SKM-1 treated with dmso at 0.1 percent for 144 hours (cell line): ENCODE data around the gene ARL8A.
A peak's percentile ranks its signal among the peaks of the same experiment; 100 is the strongest.
"Not testable (repeated sequence)": the region's sequence is repeated elsewhere in the genome, so short reads cannot be mapped to it uniquely, and the experiment has no call there.

Experiments
- DNase-seq: peaks from one replicate; lab custom pipeline; 2025; ENCODE audit not compliant: unreplicated experiment; lab: John Stamatoyannopoulos, UW

The ARL8A gene

GRCh38 chr1:202176949-202177927 is 32.7 kb upstream of the ARL8A start:
- DNase-seq = no peak

DNA sequence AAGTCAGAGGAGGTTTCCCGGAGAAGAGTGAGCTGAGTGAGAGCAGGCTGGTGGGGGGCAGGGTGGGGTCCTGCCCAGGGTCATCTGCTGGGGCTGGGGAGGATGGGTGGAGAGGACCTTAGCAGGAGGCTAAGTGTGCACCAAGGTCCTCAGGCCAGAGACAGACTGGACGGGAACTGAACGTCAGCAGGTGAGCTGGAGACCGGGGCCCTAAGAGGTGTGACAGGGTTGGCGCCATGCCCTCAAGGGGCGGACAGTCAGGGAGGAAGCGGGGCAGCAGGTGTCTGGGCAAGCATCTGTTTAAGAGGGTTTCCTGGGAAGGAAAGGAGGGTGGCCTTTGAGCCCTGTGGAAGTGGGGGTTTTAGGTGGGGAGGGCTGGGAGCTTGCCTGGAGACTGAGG is 29.5 kb upstream of the ARL8A start:
- DNase-seq = no peak

DNA sequence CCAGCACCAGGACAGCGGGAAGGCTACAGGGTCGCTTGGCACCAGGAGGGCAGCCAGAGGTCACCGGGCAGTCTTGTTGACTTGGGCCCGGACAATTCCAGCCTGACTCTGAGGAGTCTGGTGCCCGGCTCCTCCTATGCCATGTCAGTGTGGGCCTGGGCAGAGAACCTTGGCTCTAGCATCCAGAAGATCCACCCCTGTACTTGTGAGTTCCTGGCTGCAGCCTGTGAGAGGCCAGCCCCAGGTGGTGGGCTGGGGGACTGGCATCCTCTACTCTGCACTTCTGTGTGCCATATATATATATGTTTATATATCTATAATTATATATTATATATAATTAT is 27.4 kb upstream of the ARL8A start:
- peak; percentile 36 for DNase-seq

GRCh38 chr1:202171292-202172014 is 26.9 kb upstream of the ARL8A start:
- no peak for DNase-seq

DNA sequence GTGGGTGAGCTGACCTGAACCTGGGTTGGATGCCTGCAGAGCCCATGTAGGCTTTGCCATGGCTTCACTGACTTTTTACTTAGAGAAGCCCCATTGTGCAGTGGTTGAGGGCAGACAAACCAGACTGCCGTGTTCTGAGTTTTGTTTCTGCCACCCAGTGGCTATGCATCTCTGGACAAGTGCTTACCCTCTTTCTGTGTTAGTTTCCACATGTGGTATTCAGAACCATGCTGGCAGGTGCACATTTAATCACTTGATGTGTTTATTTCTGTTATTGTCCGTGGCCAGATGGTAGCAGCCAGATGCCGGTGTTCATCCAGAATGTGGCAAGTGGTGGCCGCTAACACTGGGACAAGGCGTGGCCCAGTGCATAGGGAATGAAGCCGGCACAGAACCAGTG is 26.2 kb upstream of the ARL8A start:
- no peak for DNase-seq

- no peak for DNase-seq
Measured at GRCh38 chr1:202168861-202169260, 24.3 kb upstream of the ARL8A start.

DNA sequence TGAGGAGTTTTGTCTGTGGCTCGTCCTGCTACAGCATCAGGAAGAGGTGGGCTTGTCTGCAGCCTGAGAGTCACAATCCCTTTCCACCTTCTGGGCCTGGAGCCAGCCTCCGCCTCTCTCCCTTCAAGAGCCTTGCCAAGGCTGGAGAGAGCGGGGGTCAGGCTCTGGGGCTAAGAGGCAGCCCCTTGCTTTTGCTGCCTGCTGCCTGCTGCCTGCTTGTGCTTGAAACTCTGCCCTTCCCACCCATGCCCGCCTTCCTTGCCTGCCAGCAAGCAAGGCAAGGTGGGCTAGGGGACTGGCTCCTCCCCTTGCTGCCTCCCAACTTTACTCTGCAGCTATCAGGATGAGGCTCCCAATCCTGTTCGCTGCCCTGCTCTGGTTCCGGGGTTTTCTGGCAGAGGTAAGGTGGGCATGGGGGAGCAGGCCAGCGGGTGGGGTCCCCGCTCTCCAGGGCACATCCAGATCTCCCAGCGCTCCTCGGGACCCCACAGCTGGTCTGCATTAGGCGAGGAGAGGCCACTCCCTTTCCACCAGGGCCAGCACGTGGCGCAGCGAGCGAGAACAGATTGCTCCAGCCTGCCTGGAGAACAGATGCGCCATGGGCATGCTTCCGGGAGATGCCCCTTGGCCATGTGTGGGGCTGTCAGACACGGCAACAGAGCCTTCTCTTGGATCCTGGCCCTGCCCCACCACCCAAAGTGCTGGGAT is 23.3 kb upstream of the ARL8A start:
- DNase-seq = no peak

DNA sequence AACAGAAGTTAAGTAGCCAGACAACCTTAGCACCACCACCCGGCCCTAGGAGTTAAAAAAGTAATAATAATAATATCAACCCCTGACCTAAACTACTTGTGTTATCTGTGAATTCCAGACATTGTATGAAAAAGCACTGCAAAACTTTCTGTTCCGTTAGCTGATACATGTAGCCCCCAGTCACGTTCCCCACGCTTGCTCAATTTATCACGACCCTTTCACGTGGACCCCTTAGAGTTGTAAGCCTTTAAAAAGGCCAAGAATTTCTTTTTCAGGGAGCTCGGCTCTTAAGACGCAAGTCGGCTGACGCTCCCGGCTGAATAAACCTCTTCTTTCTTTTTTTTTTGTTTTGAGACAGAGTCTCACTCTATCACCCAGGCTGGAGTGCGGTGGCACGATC is 22.5 kb upstream of the ARL8A start:
- DNase-seq = not testable (repeated sequence)

GRCh38 chr1:202165942-202166843 is 21.7 kb upstream of the ARL8A start:
- DNase-seq = no peak

DNA sequence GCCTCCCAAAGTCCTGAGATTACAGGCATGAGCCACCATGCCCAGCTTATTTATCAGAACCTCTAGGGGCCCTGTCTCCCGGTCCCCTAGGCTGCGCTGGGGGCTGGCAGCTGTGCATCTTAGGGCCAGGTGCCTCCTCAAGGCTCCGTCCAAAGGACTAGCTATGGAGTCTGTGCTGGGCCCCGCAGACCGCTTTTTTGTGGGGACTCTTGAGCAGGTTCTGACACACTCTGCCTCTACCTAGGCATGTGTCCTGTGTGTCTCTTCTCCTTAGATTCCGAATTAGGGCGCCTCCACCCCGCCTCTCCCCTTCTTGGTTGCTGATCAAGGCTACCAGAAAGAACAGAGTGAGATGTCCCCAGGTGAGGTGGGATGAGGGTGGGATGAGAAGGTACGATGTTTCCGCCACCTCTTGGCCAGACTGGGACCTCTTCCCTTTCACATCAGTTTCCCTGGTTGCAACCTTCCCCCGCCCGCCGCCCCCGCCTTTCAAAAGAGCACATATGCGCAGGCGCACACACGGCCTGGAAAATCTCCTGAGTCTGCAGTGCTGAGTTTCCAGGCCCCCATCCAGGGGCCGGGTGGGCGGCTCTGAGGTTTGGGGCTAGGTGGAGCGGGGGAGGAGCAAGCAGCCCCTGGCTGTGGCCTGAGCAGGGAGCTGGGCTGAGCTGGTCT is 20.9 kb upstream of the ARL8A start:
- DNase-seq = no peak

DNA sequence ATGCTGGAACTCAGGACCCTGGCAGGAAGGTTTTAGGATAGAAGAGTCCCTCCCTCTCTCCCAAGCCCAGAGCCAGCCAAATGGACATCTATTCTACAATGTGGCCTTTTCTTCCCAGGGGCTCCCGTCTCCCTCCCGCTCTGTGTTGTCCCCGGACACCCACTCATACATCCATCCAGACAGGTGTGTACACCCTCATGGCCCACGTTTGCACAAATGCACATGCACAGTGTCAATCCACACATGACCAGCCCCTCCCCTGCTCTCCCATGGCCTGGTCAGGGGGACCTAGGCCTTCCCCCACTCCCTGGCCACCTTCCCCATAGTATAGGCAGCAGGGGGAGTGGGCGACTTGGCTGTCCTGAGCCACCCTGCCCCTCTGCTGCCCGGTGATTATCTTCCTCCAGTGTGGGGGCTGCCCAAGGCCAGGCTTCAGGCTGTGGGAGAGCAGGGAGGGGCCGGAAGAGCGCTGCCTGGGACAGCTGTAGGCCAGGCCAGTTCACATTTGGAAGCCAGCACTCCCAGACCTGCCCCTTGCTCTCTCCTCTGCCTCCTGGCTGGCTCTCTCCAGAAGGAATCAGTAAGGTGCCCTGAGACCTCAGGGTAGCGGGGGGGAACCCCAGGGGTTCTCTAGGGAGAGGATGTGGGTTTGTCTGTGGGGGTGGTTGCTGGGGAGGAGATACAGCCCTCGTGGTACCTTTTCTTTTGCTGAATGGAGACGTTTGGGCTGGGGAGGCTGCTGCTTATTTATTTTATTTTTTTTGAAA is 19.9 kb upstream of the ARL8A start:
- no peak for DNase-seq

DNA sequence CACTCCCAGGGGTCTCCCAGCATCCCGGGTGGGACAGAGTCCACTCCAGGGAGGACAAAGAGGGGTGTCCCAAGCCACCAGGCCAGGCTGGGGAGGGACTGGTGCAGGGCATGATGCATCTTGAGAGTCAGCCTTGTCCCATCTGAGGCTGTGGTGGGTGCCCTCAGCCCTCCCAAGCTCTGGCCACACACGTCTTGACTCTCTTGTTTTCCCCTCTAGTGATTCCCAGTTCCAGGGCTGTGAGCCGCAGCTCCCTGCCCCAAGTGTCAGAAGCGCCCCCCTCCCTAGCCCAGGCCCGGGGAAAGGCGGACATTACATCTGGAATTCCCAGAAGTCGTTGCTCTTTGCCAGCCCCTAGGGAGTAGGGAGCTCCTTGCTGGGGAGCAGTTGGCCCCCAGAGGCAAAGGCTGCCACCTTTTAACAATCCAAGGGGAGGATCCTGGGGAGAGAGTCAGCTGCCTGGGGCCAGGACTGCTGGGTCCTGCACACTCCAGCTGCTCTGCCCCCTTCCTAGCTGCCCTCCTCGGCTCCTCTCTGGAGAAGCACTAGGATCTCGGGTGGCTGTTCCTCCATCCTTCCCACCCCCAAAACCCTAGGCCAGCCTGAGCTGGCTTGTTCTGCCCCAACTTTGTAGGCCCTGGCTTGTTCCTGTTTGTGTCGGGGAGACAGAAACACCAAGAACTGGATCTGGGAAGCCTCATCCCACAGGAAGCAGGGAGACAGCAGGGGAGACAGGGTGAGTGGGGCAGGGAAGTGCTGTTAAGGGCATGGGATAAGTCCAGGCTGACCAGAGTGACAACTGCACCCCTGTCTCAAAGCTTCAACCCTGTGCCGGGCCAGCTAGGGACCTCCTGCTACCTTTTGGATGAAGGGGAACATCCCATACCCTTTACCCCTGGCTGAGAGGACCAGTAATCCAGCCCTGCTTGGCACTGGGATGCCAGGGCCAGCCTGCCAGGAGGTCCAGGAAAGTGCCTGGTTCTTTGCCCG is 19.0 kb upstream of the ARL8A start:
- no peak for DNase-seq

GRCh38 chr1:202162418-202163280 is 18.1 kb upstream of the ARL8A start:
- DNase-seq = peak; percentile 75

DNA sequence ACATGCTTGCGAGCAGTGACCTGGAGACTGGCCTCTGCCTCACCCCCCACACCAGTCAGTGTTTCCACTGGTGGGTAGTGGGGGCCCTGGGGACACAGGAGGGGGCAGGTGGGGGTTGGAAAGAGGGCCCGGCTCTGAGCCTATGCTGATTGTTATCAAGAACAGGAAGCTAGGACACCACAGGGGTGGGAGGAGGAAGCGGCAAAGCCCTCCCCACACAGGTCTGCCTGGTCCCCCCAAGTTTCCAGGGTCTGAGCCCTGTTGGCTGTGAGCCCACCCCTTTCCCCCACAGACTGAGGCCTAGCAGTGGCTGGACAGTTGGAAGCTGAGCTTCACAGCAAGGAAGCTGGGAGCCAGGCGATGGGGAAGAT is 17.5 kb upstream of the ARL8A start:
- peak; percentile 63 for DNase-seq

- DNase-seq = peak; percentile 27
Measured at GRCh38 chr1:202161151-202162046, 16.9 kb upstream of the ARL8A start.

DNA sequence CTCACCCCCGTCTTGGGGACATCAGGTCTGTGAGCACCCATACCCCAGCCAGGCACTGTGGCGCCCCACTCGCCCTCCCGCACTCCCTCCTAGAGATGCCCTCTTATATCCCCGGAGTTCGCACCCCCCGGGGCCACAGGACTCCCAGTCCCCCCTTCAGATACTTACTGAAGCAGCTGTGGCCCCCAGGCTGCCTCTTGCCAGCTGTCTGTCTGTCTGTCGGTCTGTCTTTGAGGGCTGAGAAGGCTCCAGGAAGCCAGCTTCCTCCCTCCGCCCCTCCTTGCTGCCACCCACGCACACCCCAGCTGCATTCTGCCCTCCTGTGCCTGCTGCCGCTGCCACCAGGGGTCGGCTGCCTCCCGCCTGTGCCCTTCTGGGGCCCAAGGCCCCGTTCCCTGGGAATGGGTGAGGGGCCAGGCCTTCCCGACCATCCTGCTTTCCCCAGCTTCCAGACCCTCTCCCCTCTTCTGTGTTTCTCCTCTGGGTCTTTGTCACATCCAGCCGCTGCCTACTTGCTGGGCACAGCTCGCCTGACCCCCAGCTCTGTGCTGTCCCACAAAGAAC is 15.9 kb upstream of the ARL8A start, which contains the start of gene PTPN7:
PTPN7 (minus strand) TSS at position 226 of the 564 bp plus-strand sequence. CDS start 1,200 bp downstream, outside the sequence.
- DNase-seq = peak; percentile 59
